Smooth muscle cell of the brain vasculature (primary cell): Measurements from ENCODE around the gene KCNJ3.

Experiments
- DNase-seq: peaks from one replicate; pipeline ENCODE4 v3.0.0-alpha.2; 2012; ENCODE audit warnings: low read depth, low spot score

Gene KCNJ3

GRCh38 chr2:154698296-154698720 is at the start of gene KCNJ3:
TSS of gene KCNJ3 (plus strand) at chr2:154698695. CDS start at chr2:154698776, 81 bp downstream.
- DNase-seq = no peak

GRCh38 chr2:154655499-154655898 is 43.0 kb upstream of the KCNJ3 start:
- DNase-seq = no peak

GRCh38 chr2:154658854-154659253 is 39.6 kb upstream of the KCNJ3 start:
- DNase-seq = no peak

DNA sequence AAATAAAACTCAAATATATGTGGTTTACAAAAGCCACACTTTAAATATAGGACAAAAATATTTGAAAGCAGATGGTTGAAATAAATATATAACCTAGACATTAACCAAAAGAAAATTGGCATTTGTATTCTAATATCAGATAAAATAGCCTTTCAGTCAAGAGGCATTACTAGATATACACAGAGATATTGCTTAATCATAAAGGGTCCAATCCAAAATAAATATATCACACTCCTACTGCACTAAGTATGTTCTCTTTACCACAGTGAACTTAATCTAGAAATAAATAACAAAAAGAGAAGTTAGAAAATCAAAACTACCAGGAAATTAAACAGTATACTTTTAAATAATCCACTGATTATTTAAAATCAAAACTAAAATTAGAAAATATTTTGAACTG is 34.2 kb upstream of the KCNJ3 start:
- DNase-seq = no peak

- DNase-seq = no peak
These were observed 28.4 kb upstream of the KCNJ3 start for GRCh38 chr2:154670083-154670482.

- DNase-seq = no peak
These were observed 24.8 kb upstream of the KCNJ3 start for GRCh38 chr2:154673694-154674093.

DNA sequence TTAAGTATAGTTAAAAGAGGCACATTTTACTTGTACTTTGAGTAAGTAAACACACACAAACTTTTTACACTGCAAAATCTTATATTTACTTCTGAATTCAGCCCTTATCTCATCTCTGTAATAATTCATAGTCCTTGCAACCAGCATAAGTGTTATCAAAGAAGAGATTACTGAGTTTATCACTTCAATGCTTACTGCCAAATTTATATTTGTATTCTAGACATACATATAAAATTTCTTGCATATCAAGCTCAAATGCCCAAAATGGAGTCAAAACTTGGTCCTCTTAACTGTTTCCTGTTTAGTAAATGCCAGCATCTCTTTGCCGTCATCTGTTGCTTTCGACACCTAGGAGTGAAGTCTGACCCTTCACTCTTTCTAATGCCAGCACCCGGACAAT is 21.1 kb upstream of the KCNJ3 start:
- no peak for DNase-seq

- DNase-seq = no peak
These were observed 16.8 kb upstream of the KCNJ3 start for GRCh38 chr2:154681741-154682140.

GRCh38 chr2:154686162-154686561 is 12.3 kb upstream of the KCNJ3 start:
- DNase-seq = no peak

GRCh38 chr2:154688373-154688772 is 10.1 kb upstream of the KCNJ3 start:
- no peak for DNase-seq

DNA sequence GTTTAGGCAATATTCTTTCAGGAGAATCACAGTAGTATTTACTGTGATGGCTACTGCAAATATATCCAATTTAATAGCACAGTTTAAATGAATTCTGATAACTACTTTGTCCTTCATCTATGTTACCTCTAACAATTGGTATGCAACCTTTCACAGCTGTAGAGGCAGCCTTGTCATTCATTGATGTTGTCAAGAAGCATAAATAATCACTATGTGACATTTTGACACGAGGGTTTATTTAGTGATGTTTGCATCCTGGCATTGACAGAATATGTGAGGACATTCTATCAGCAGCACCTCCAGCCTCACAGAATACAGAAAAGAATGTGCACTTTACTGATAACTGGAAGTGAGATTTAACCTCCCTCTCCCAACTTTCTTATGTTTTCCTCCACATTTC is 9.3 kb upstream of the KCNJ3 start:
- no peak for DNase-seq

DNA sequence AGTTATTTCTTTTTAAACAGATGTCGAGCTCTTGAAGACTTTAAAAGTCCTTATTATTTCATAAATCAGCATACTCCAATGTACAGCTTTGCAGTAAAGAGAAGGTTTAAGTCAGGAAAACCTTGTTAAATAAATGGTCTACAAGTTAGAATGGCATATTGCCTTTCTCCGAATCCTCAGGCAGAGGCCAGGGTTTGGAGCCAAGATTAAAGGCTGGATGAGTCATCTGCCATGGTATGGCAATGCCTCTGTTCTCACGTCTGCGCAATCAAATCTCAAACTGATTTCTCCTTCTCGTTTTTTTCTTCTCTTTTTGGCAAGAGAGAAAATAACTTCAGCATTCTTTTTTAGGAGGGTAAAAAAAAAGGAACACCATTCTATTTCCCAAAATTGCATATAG is 5.6 kb upstream of the KCNJ3 start:
- DNase-seq = no peak

DNA sequence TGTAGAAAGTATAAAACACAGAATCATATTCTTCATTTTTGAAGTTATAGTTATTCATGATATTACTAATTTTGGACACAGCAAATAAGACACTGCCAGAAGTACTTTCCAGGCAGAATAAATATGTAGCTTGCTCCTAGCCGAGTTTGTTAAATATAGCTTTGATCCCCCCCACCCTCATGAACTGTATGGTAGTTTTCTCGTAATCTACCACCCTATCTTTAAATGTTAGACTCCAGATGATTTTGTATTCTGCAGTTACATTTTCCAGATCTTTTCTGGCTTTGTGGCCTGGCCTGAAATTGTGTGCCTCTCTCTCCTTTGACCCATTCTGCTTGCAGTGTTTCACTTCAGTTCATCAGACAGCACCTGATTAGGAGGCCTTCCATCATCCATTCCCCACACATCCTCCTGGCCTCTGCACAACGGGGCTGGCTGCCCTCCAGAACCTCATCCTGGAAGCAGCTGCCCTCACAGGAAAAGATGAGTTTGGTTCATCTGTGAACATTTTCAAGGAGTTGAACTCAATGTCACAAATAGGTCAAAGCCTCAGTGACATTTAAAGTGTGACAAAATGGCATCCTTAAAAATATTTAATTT is 4.7 kb upstream of the KCNJ3 start:
- no peak for DNase-seq

- no peak for DNase-seq
These were observed 3.6 kb upstream of the KCNJ3 start for GRCh38 chr2:154694881-154695280.

- no peak for DNase-seq
These were observed 2.1 kb upstream of the KCNJ3 start for GRCh38 chr2:154696369-154696768.

DNA sequence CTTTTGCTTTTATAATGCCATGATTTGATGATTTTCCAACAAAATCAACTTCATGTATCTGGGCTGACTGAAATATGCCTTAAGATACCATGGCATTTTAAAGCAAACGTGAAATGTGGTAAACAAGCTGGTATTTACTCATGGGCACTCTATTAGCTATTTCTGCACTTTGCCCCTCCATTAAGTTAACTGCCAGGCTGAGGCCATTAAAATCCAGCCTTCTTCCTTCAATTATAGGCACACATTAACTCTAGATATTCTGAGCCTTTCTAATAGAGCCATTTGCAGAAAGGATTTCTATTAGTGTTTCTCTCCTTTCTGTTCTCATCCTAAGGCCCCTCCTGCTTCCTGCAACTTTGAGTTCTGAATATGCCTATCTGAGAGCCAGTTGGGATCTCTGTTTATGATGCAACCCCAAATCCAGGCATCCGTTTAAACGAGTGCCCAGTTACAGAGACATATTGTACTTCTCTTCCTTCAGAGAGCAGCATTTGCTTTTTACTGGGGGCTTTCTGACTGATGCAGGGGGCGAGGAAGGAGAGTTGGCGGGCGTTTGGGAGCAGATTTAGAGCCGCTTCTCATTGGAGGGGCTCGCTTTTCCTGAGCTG is 1.6 kb upstream of the KCNJ3 start:
- DNase-seq = no peak

DNA sequence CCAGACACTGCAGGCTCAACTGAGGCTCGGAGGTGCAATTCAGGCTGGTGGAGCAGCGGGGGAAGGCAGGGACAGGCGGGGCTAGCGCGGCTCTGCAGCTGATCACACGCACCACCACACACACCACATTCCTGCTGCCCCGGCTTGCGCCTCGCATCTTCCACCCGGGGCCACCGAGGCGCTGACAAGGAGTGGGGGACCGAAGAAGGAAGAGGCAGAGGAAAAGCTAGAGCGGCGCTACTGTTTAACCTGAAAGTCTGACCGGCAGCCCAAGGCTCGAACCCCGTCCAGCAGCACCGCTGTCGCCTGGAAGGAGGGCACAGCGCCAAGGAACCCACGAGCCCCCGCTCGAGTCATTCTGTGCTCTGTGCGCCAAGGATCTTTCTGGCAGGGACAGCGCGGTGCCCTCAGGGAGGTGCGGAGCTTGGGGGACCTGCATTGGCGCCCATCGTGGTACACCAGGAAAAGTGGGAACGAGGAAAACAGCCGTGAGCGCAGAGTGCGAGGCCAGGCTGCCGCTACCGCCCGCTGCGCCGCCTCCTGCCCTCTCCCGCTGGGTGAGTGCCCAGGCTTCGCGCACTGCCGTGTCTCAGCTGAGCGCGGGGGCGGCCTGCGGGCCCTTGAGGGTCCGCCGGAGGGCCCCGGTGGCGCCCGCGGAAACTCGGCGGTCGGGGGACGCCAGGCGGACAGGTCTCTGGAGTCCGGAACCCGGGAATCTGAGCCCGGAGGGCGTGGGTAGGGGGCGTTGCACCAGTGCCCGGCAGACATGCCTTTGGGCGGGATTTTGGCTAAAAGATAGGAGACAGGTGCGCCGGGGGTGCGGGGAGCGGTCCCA is 860 bp upstream of the KCNJ3 start:
- DNase-seq = no peak

DNA sequence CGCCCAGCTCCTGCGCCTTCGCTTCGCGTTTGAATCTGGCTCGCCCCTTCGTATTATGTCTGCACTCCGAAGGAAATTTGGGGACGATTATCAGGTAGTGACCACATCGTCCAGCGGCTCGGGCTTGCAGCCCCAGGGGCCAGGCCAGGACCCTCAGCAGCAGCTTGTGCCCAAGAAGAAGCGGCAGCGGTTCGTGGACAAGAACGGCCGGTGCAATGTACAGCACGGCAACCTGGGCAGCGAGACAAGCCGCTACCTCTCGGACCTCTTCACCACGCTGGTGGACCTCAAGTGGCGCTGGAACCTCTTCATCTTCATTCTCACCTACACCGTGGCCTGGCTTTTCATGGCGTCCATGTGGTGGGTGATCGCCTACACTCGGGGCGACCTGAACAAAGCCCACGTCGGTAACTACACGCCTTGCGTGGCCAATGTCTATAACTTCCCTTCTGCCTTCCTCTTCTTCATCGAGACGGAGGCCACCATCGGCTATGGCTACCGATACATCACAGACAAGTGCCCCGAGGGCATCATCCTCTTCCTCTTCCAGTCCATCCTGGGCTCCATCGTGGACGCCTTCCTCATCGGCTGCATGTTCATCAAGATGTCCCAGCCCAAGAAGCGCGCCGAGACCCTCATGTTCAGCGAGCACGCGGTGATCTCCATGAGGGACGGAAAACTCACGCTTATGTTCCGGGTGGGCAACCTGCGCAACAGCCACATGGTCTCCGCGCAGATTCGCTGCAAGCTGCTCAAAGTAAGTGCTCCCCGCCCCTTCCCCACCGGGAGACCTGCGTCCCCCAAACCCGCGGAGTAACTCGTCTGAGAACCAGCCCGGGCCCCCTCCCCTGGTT is 453 bp downstream of the KCNJ3 start:
- no peak for DNase-seq

GRCh38 chr2:154699575-154699930 is 1.1 kb downstream of the KCNJ3 start:
- DNase-seq = no peak

GRCh38 chr2:154700136-154700535 is 1.6 kb downstream of the KCNJ3 start:
- DNase-seq = no peak

GRCh38 chr2:154704991-154705390 is 6.5 kb downstream of the KCNJ3 start:
- no peak for DNase-seq

- no peak for DNase-seq
These were observed 8.2 kb downstream of the KCNJ3 start for GRCh38 chr2:154706660-154707059.
